A549 (cell line): ENCODE measurements around the gene LPCAT4. TPM values are rescaled to one million over a fixed set of nuclear protein-coding genes. Genes with fewer than 3 reads are reported as not detected.

ENCODE experiments used
- ATAC-seq, 2 experiments: fragments of 200-7000 bp in 1 of 2; fragments of >200 bp in 1 of 2; cut with Nextera tagmentation in 1 of 2; cut with Tn5 transposase in 1 of 2; 3 replicates each; pipeline versions ENCODE4 v1.8.0 to v1.9.1; 2018 to 2020; ENCODE audit warnings: mild to moderate bottlenecking in 1 of 2, moderate library complexity in 1 of 2
- CTCF ChIA-PET: fragments of 300-600 bp; sonication (Branson Sonifier 250); formaldehyde crosslinking; extraction: SDS; loops from one replicate; lab custom pipeline; 2021; ENCODE audit warnings: antibody characterized with exemption, inconsistent platforms; lab: Yijun Ruan, JAX
- POLR2A ChIA-PET: fragments of 350-600 bp; formaldehyde crosslinking; extraction: SDS; loops from one replicate; lab custom pipeline; 2021; ENCODE audit warnings: antibody characterized with exemption, inconsistent platforms; lab: Yijun Ruan, JAX
- DNase-seq, 2 experiments: peaks; one replicate each; pipeline versions ENCODE4 v3.0.0 to v3.0.0-alpha.2; 2011 to 2016; ENCODE audit warnings: low read depth in 1 of 2, low spot score in 1 of 2
- FAIRE-seq: peaks from 2 replicates; lab custom pipeline; 2011; peaks lifted over from hg19 to GRCh38; lab: Jason Lieb, UNC
- H3K27ac ChIP-seq, 2 experiments: fragments of >200 bp; sonication (Bioruptor Twin); formaldehyde crosslinking; 3 replicates each; pipeline ENCODE4 v1.5.1; 2016 to 2017
- H3K4me1 ChIP-seq: fragments of >200 bp; sonication (Bioruptor Twin); formaldehyde crosslinking; 3 replicates; pipeline ENCODE4 v1.6.1; 2016
- H3K4me2 ChIP-seq: fragments of >200 bp; sonication (Bioruptor Twin); formaldehyde crosslinking; 3 replicates; pipeline ENCODE4 v1.6.1; 2016
- H3K4me3 ChIP-seq: fragments of >200 bp; sonication (Bioruptor Twin); formaldehyde crosslinking; 3 replicates; pipeline ENCODE4 v1.5.1; 2016
- H3K9me3 ChIP-seq: fragments of >200 bp; sonication (Bioruptor Twin); formaldehyde crosslinking; 3 replicates; pipeline ENCODE4 v1.6.1; 2016
- CTCF ChIP-seq: fragments of >200 bp; sonication (Bioruptor Twin); formaldehyde crosslinking; IDR thresholded peaks from 3 replicates; pipeline ENCODE4 v1.5.1; 2016
- FOSL2 ChIP-seq, 2 experiments: fragments of 450-650 bp in 1 of 2; fragments of >200 bp in 1 of 2; sonication (Bioruptor Twin) in 1 of 2; formaldehyde crosslinking; IDR thresholded peaks; 2 replicates each; pipeline versions ENCODE4 v1.5.0 to v1.6.1; 2016 to 2020; ENCODE audit warnings: mild to moderate bottlenecking in 1 of 2, moderate library complexity in 1 of 2
- HMGXB4 ChIP-seq: fragments of 250-450 bp; sonication (Bioruptor Pico); IDR thresholded peaks from 2 replicates; pipeline ENCODE4 v1.5.0; 2021; ENCODE audit warnings: mild to moderate bottlenecking, moderate library complexity, borderline replicate concordance
- MAX ChIP-seq: IDR thresholded peaks from 2 replicates; pipeline ENCODE4 v1.6.1; 2012
- MYC ChIP-seq: IDR thresholded peaks from 2 replicates; pipeline ENCODE4 v1.6.1; 2012; ENCODE audit warnings: mild to moderate bottlenecking, inconsistent platforms, low read length, improper control_type of control experiment, borderline replicate concordance
- POLR2A ChIP-seq: IDR thresholded peaks from 2 replicates; pipeline ENCODE4 v1.6.1; 2012; ENCODE audit warnings: mild to moderate bottlenecking, low read length
- POLR2AphosphoS2 ChIP-seq: conservative IDR thresholded peaks from 2 replicates; pipeline ENCODE4 v1.6.1; 2012; ENCODE audit warnings: low read length, improper control_type of control experiment, inconsistent platforms
- REST ChIP-seq: fragments of 200-600 bp; sonication (generic); IDR thresholded peaks from 2 replicates; pipeline ENCODE4 v1.6.1; 2016; ENCODE audit warnings: antibody characterized with exemption, mild to moderate bottlenecking, moderate library complexity
- ZC3H11A ChIP-seq: fragments of 450-650 bp; IDR thresholded peaks from 2 replicates; pipeline ENCODE4 v1.6.1; 2014; ENCODE audit warnings: antibody characterized with exemption, mild to moderate bottlenecking
- WGBS: methylation state at CpG from one replicate; pipeline ENCODE4 v1.1.6; 2017; ENCODE audit errors: missing lambda C conversion rate; 5-methylcytosine and 5-hydroxymethylcytosine counted together
- polyA plus RNA-seq, 4 experiments: library from polyadenylated mRNA; depleted of rRNA in 3 of 4; stranded (reverse); fragments of >200 nt; fragmentation: RNase III in 1 of 4; extraction: RNeasy Plus Mini Kit Qiagen cat#74134 plus additional on column Dnase treatment in 1 of 4; gene quantifications; 2 replicates in 3 of 4; 3 replicates in 1 of 4; pipeline ENCODE4 v1.2.3, GENCODE V29; 2011 to 2017

Gene LPCAT4
- polyA plus RNA-seq, 2 of the 4 experiments (the other 2 are of a cell fraction), result 42.9 to 50.1 TPM

GRCh38 chr15:34370643-34371042, 3.6 kb upstream of the LPCAT4 start:
- Histone ChIP-seq H3K4me3 (no peak overlapping the region), H3K27ac (no peak overlapping the region), H3K4me2 (no peak overlapping the region), H3K9me3 (no peaks in the 10 kb centered on the region), H3K4me1 (peaks cover 16% of the 10 kb centered on the region)
- FAIRE-seq (no peak), DNase-seq (no peak), ATAC-seq (no peak)
- TF ChIP-seq CTCF (no peak), POLR2AphosphoS2 (no peak), REST (no peak), HMGXB4 (CRISPR knock-in tag) (no peak), ZC3H11A (no peak)
- 75% methylated on average over 1 of the region's 2 CpGs for WGBS
- ChIA-PET CTCF (interaction anchor here (0.9 kb wide), 1 partner anchor 129 kb away, joined by 3 read pairs; no protein-coding TSS in a partner anchor), POLR2A (no interaction called here)

GRCh38 chr15:34370129-34370528, 3.1 kb upstream of the LPCAT4 start:
- Histone ChIP-seq H3K4me1 (peaks cover 22% of the 10 kb centered on the region), H3K4me2 (no peak overlapping the region), H3K4me3 (no peak overlapping the region), H3K27ac (no peak overlapping the region), H3K9me3 (no peaks in the 10 kb centered on the region)
- DNase-seq (no peak), ATAC-seq (no peak), FAIRE-seq (no peak)
- ChIA-PET CTCF (interaction anchor here (0.9 to 1.2 kb wide), 3 partner anchors 27 to 161 kb away, joined by 3 to 6 read pairs (median 3); partner anchors contain the start of genes NOP10 and NUTM1), POLR2A (no interaction called here)
- 52% methylated on average over 2 of the region's 2 CpGs for WGBS
- TF ChIP-seq FOSL2 (IDR thresholded peaks at IDR 0.05) (no peak), FOSL2 (CRISPR knock-in tag; IDR thresholded peaks at IDR 0.05) (0 out of 2 replicates have a peak, but pooled peaks have one; percentile 17), POLR2A (no peak)

- 0 out of 2 replicates have a peak, but pooled peaks have one; percentile 24 for TF ChIP-seq MYC
- TF ChIP-seq POLR2A, result no peak; the same call in 1 of the 2 replicates
- peak; percentile 35; the same call in 1 of the 2 replicates for TF ChIP-seq MAX
- H3K27ac ChIP-seq, result peak overlapping the region; percentile 89 to 97
- WGBS, result 1% methylated on average over 34 of the region's 37 CpGs
Measured at GRCh38 chr15:34366271-34367065, 528 bp downstream of the LPCAT4 start.

More at GRCh38 chr15:34366271-34367065, 528 bp downstream of the LPCAT4 start:
- peak overlapping the region; percentile 87 for H3K4me2 ChIP-seq
- ChIA-PET POLR2A (interaction anchor here (0.6 to 3.0 kb wide), 12 partner anchors 8 to 265 kb away, joined by 3 to 20 read pairs (median 4); partner anchors contain the start of genes EMC4, EMC7, KATNBL1 and NOP10), CTCF (interaction anchor here (0.7 to 4.3 kb wide), 41 partner anchors 8 to 351 kb away, joined by 3 to 80 read pairs (median 5); partner anchors contain the start of genes EMC4, KATNBL1, NOP10 and NUTM1)
- peak overlapping the region; percentile 97 for H3K4me3 ChIP-seq
- DNase-seq, result peak; percentile 66 to 85
- no peak for FAIRE-seq
- H3K4me1 ChIP-seq, result peaks cover 22% of the 10 kb centered on the region
- no peaks in the 10 kb centered on the region for H3K9me3 ChIP-seq
- peak; percentile 60 to 72 for ATAC-seq
